ENCODE measurements around the gene EMSY. TPM values are rescaled to one million over a fixed set of nuclear protein-coding genes. Genes with fewer than 3 reads are reported as not detected.
"Not testable (repeated sequence)": the region's sequence is repeated elsewhere in the genome, so short reads cannot be mapped to it uniquely, and the experiment has no call there.

The EMSY gene
- polyA plus RNA-seq, 3 donors = 25.5 to 30.1 (median 28.3) TPM

DNA sequence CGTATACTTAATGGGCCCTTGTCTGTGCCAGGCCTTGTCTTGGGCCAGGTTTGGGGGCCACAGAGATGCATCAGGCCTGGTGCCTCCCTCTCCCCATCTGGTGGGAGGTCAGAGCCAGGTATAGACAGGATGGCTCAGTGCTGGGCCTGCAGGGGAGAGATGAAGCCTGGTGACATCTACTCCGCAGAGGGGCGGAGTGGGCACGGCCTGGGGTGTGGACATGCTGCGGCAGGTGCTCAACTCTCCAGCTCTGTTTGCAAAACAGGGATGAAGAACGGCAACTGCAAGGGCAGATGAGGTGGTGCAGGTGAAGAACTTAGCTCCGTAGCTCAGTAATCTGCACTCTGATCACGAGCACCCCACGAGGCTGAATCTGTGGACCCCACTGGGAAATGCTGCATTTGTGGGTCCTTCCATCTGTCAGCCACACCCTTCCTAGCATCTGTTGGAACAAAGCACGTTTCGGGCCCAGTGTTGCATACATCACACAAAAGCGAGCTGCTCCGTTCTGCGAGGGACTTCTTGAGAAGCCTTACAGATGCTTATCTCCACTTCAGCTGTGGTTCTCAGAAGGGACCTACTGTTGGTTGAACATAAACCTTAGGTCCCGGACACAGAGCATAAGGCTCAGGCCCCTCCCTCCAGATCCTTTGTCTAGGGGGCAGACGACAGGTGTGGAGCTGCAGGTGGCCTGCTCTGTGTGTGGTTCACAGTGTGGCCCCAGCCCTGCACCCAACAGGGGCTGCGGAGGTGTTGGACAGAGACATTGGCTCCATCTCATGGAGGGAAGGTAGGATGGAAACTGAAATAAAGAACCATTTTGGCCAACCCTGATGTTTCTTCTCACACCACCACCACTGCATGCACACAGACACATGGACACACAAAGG, 147.5 kb downstream of the EMSY start:
- DNase-seq (ENCODE audit: low read depth in 3 of 3, low spot score in 2 of 3) = no peak

DNA sequence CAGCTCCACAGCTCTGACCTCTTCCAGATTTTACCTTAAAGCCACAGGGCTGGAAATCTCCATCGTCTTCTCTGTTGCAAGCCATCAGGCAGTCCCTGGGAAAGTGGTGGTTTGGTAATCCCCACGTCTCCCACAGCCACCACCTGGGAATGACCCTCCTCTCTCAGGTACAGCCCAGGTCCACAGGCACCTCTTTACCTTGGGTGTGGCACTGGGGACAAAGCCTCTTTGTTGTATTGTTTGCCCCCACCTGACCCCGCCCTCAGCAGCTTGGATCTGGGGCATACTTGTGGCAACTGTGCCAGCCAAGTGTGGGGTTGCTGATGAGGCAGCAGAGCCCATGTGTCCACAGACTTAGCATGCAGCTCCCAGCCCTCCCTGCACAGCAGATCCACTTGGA, 148.1 kb downstream of the EMSY start:
- DNase-seq (ENCODE audit: low read depth in 3 of 3, low spot score in 2 of 3) = no peak

DNA sequence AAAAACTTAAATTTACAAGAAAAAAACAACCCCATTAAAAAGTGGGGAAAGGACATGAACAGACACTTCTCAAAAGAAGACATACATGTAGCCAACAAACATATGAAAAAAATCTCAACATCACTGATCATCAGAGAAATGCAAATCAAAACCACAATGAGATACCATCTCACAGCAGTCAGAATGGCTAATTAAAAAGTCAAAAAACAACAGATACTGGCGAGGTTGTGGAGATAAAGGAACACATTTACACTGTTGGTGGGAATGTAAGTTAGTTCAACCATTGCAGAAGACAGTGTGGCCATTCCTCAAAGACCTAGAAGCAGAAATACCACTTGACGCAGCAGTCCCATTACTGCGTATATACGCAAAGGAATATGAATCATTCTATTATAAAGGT, 150.3 kb downstream of the EMSY start:
- not testable (repeated sequence) for DNase-seq (ENCODE audit: low read depth in 3 of 3, low spot score in 2 of 3)

DNA sequence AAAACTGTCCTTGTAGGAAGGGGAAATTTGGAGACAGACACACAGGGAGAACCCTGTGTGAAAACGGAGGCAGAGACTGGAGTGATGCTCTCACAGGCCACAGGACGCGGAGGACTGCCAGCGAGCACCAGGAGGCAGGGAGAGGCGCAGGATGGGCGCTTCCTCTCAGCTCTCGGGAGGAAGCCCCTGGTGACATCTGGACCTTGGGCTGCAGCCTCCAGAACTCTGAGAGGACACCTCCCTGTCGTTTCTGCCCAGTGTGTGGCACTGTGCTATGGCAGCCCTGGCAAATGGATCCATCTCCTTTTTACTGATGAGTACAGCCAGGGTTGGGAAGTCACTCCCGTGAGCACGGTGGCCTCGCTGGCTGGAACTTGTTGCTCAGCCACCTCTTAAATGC, 151.8 kb downstream of the EMSY start:
- no peak for DNase-seq (ENCODE audit: low read depth in 3 of 3, low spot score in 2 of 3)

DNA sequence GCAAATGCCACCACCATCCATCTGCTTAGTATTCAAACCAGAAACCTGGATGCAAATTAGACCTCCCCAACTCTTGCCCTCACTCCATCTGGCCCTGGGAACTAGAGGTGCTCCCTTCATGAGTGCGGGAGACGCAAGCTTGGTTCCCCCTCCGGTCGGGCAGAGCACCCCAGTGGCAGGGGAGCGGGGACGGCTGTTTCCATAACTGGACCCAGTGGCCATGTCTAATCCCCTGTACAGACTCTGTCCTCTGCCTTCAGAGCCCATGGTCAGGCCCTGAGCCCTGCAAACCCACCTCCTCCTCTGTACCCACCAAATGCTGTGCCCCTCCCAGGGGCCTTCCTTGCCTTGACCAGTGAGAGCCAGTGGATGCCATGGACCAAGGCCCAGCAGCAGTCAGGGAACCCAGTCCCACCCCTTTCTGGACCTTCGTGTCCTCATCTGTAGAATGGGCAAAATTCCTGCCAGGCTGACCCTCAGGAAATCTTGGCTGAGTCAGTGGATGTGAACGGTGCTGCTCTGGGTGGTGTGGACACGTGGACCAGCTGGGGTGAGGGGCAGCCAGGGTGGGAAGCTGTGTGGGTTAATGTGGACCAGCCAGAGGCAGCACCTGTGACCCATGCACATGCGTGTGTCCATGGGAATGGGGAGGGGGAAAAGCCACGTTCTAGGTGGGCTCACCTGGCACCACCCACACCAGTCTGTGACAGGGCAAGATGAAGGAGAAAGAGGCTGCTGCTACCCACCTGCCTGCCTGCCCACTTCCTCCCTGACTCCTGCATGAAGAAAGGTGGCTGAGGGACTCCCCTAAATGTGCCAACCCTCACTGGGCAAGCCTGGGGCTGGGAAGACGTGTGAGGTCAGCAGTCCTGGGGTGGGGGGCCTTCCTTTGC, 153.0 kb downstream of the EMSY start:
- DNase-seq (ENCODE audit: low read depth in 3 of 3, low spot score in 2 of 3) = no peak

DNA sequence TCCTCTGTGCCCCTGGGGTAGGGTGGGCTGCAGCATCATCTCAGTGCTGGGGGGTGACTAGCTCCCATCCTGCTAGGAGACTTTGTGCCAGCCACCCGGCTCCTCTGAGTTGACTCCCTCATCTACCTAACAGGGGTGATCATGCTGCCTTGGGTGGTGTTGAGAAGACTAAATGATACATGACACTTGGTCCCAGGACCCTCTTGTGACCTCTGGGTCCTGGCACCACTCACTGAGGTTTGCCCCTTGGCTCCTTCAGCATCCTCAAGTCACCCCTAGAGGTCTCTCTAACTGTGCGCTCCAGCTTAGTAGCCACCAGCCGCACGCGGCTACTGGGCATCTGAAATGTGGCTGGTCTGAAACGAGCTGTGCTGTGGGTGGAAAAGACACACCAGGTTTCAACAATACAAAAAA, 153.6 kb downstream of the EMSY start:
- DNase-seq (ENCODE audit: low read depth in 3 of 3, low spot score in 2 of 3) = no peak

DNA sequence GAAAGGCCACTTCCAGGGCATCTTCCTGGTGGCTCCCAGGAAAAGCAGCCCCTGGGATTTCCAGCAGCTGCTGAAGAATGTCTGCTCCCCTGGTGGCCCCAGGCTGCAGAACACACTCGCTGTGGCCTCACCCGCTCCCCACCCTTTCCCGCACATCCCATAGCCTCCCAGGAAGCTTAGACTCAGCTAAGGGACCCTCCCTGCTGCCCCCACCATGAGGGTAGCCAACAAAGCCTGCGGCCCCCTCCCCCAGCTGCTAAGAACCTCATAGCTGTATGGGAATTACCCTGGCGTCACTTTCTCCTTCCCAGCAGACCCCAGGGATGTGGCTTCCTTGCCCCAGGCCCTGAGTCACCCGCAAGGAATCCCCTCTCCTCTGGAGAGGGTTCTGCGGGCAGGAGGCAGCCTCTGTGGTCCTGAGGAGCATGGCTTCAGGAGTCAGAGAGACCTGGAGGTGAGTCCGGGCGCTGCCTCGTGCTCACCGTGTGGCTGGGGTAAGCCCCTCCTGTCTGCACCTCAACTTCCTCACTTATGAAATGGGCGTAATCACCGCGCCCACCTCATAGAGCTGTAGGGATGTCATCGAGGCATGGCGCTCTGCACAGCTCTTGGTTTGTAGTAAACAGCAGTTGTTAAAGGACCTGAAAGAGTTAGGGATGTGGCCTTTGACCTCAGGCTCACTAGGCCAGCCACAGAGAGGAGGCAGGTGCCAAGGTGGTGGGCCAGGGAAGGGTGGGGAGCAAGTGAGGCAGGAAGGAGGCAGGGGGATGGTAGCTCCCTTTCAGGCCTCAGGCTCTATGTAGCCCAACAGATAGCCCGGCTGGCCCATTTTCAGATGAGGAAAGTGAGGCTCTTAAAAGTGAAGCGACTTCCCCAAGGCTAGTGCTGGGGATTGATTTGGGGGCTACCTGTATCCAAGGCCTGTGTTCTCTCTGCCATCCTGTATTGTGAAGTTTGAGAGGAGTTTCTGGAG, 154.5 kb downstream of the EMSY start:
- no peak for DNase-seq (ENCODE audit: low read depth in 3 of 3, low spot score in 2 of 3)

DNA sequence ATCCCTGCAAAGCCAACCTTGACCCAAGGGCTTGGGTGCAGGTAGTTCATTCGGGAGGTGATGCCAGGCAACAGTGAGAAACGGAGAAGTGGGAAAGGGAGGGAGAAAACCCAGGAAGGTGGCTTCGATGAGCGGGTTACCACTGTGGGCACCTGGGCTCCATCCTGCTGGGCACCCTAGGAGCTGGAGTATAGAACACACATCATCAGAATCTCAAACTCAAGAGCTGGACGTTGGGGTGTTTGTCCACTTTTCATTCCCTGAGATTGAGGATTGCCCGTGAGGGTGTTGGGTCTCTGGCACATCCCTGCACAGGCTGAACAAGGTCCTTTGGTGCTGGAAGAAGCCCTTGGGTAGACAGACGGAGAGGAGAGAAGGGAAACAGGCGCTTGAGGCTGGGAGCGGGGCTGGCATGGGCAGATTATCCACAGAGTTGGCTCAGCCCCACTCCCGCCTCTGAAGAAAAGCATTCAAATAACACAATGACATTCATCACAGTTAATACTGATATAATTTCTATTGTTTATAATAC, 155.4 kb downstream of the EMSY start:
- no peak for DNase-seq (ENCODE audit: low read depth in 3 of 3, low spot score in 2 of 3)

DNA sequence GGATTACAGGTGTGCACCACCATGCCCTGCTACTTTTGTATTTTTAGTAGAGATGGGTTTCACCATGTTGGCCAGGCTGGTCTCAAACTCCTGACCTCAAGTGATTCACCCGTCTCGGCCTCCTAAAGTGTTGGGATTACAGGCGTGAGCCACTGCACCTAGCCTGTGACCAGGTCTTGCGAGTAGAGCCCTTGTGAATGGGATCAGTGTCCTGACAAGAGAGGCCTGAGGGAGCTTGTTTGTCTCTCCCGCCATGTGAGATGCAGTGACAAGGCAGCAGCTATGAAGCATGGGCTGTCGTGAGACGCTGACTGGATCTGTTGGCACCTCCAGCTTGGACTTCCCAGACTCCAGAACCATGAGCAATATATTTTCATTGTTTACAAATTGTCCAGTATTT, 156.5 kb downstream of the EMSY start:
- DNase-seq (ENCODE audit: low read depth in 3 of 3, low spot score in 2 of 3) = no peak

DNA sequence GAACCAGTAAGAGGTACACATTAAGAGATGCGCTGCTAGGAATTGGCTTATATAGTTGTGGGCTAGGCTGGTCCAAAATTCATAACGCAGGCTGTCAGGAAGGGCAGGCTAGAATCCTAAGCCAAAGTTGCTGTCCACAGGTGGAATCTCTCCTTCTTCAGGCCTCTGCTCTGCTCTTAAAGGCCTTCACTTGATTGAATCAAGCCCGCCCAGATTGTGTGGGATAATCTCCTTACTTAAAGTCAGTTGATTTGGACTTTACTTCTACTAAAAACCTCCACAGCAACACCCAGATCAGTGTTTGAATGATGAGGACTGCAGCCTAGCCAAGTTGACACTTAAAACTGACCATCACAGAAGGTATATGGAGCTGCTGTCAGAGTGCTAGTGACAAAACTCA, 156.9 kb downstream of the EMSY start:
- no peak for DNase-seq (ENCODE audit: low read depth in 3 of 3, low spot score in 2 of 3)

DNA sequence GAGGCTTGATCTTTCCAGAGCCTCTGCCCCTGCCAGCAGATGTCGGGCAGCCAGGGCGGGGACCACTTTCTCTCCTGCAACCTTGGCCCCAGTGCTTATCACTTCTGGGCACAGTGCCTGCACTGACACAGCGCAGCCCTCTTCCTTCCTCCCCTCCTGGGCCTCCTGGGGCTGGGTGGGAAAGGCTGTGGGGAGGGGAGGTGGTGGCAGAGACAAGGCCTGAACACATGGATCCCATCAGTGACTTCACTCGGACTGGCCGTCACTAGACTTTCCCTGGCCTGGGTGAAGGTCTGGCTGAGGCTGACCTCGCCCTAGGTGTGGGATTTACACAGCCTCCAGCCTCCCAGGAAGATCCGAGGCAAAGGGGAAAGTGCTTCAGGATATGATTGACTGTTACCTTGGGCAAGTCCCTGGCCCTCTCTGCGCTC, 157.6 kb downstream of the EMSY start:
- DNase-seq (ENCODE audit: low read depth in 3 of 3, low spot score in 2 of 3) = no peak

Other genes with a start within 250 kb of the EMSY start
- gene WNT11, start 238.5 kb upstream of the EMSY start, polyA plus RNA-seq (ENCODE audit: insufficient read length in 3 of 3) = 10 to 100 TPM; 11.7 to 14.7 (median 12.7) TPM
- gene THAP12, start 63.9 kb upstream of the EMSY start, polyA plus RNA-seq (ENCODE audit: insufficient read length in 3 of 3) = 10 to 100 TPM; 83.6 to 95.0 (median 94.7) TPM
- 10 to 100 TPM in 2 of 3 donors, 1 to 10 TPM in 1; 9.7 to 10.8 (median 10.3) TPM for gene GVQW3, start 63.7 kb upstream of the EMSY start, polyA plus RNA-seq (ENCODE audit: insufficient read length in 3 of 3)
- gene LRRC32, start 225.7 kb downstream of the EMSY start, polyA plus RNA-seq (ENCODE audit: insufficient read length in 3 of 3) = 10 to 100 TPM; 59.3 to 65.3 (median 65.2) TPM

Measured in right renal cortex interstitium (tissue), 3 donors.